GM10266 (cell line): Measurements from ENCODE around the gene C1orf21.

Experiments
- DNase-seq: peaks from one replicate; pipeline ENCODE4 v3.0.0; 2012; ENCODE audit errors: extremely low spot score
- CTCF ChIP-seq: IDR thresholded peaks from 2 replicates; pipeline ENCODE4 v1.5.1; 2012; ENCODE audit warnings: mild to moderate bottlenecking, low read depth; ENCODE audit not compliant: control insufficient read depth, insufficient read depth; ENCODE audit errors: missing control alignments

Gene C1orf21

GRCh38 chr1:184428604-184429003 is 41.8 kb downstream of the C1orf21 start:
- no peak for TF ChIP-seq CTCF
- no peak for DNase-seq

GRCh38 chr1:184429335-184429734 is 42.5 kb downstream of the C1orf21 start:
- TF ChIP-seq CTCF: no peak
- DNase-seq: no peak

- no peak for TF ChIP-seq CTCF
- no peak for DNase-seq
Observed at GRCh38 chr1:184433956-184434502, 47.2 kb downstream of the C1orf21 start.

- DNase-seq: no peak
- TF ChIP-seq CTCF: no peak
Observed at GRCh38 chr1:184437291-184437690, 50.5 kb downstream of the C1orf21 start.

GRCh38 chr1:184438363-184438762 is 51.5 kb downstream of the C1orf21 start:
- no peak for DNase-seq

GRCh38 chr1:184442260-184442659 is 55.4 kb downstream of the C1orf21 start:
- no peak for DNase-seq
- no peak for TF ChIP-seq CTCF

More at GRCh38 chr1:184438363-184438762, 51.5 kb downstream of the C1orf21 start:
- TF ChIP-seq CTCF: no peak

- DNase-seq: no peak
- TF ChIP-seq CTCF: no peak
Observed at GRCh38 chr1:184443201-184443600, 56.4 kb downstream of the C1orf21 start.
